Coronary artery (tissue), 2 donors: ENCODE measurements around the gene LMTK3.

Experiments used
- DNase-seq: peaks from one replicate; pipeline ENCODE4 v3.0.0-alpha.2; 2017; ENCODE audit warnings: low spot score
- H3K27ac ChIP-seq, 2 donors: fragments of 200-600 bp; sonication (generic); one replicate each; pipeline ENCODE4 v1.5.1; 2016 to 2019
- H3K4me3 ChIP-seq: fragments of 200-600 bp; sonication (generic); 2 replicates; pipeline ENCODE4 v1.5.1; 2016; ENCODE audit warnings: mild to moderate bottlenecking, moderate library complexity
- TF ChIP-seq, protein P1 (sequence below): fragments of 200-600 bp; sonication (generic); IDR thresholded peaks from one replicate; pipeline ENCODE4 v1.5.1; 2019; ENCODE audit warnings: antibody characterized with exemption

The LMTK3 gene

DNA sequence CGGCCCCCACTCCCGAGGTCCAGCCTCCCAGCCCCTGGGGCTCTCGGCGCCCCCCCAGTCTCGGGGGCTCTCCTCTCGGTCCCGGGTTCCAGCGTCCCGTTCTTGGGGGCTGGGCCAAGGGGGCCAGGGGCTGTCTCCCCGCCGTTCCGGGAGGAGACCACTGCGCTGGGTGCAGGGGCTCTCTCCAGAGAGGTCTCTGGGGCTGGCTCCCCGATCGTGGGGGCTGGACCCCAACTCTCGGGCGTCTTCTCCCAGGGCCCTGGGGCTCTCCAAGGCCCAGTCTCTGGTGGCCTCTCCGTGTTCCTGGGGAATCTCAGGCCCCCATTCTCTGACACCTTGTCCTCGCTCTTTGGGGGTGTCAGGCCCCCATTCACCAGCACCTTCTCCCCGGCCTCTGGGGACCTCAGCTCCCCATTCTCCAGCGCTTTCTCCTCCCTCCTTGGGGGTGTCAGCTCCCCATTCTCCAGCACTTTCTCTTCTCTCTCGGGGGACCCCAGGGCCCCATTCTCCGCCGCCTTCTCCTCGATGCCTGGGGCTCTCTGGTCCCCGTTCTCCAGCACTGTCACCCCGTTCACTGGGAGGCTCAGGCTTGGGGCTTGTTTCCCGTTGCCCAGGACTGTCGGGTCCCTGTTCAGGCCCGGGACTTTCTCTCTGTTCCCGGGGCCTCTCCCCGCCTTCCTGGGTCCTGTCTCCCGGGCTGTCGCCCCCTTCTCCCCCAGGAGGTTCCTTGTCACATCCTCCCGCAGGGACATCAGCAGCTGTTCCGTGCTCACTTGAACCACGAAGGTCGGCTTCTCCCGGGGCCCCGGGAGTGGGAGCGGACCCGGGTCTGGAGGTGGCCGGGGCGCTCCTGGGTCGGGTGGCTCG is 13.7 kb downstream of the LMTK3 start:
- no peak for DNase-seq
- Histone ChIP-seq H3K27ac (no peak overlapping the region), H3K4me3 (peak overlapping the region; percentile 14)
- TF ChIP-seq, protein P1, sequence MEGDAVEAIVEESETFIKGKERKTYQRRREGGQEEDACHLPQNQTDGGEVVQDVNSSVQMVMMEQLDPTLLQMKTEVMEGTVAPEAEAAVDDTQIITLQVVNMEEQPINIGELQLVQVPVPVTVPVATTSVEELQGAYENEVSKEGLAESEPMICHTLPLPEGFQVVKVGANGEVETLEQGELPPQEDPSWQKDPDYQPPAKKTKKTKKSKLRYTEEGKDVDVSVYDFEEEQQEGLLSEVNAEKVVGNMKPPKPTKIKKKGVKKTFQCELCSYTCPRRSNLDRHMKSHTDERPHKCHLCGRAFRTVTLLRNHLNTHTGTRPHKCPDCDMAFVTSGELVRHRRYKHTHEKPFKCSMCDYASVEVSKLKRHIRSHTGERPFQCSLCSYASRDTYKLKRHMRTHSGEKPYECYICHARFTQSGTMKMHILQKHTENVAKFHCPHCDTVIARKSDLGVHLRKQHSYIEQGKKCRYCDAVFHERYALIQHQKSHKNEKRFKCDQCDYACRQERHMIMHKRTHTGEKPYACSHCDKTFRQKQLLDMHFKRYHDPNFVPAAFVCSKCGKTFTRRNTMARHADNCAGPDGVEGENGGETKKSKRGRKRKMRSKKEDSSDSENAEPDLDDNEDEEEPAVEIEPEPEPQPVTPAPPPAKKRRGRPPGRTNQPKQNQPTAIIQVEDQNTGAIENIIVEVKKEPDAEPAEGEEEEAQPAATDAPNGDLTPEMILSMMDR, result no peak

DNA sequence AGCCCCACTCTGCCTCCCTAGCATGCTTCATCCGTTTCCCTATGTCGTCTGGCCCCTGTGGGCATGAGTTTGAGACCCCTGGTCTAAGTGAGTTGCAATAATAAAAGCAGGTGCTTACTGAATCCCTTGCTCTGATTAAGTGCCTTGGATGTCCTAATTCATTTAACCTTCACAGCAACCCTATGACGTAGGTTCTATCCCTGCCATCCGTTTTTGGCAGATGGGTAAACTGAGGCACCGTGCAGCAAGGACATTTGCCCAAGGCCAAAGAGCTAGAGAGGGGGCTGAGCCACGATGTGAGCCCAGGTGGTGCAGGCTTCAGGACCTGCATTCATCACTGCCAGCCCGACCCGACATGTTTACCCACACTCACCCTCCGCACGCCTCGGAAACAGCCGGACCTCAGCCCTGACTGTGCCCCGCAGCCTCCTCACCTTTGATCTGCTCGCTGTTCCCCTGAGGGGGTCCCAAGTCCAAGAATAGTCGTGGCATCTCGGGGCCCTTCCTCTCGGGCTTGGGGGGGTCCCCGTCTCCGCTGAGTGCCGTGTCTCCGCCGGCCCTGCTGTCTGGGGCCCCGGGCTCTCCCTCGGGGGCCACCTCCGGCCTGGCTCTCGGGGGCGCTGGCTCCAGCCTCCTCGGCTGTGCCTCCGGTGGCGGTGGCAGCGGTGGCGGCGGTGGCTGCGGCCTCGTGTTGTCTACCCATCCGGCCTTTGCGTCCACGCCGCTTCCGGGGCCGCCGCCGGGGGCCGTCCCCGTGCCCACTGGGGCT is 14.5 kb downstream of the LMTK3 start:
- DNase-seq, result no peak
- no peak overlapping the region for H3K4me3 ChIP-seq
- no peak overlapping the region for H3K27ac ChIP-seq
- TF ChIP-seq, protein P1, result no peak

DNA sequence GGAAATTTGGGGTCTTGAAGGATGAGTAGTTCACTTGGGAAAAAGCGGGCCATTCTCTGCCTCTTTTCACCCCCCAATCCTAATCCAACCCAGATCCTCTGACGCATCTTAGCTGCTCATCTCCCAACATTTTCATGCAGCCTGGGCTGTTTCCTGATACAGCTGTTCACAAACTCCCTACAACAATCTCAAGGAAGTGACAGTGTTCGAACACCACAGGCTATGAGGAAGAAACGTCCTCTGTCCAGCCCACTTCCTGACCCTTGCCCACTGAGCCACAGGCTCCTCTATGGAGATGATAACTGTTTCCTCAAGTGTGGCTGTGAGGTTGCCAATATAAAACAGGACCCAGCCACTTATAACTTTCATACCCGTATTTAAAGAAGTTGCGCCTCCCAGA is 16.2 kb downstream of the LMTK3 start:
- DNase-seq, result no peak
- TF ChIP-seq, protein P1, result no peak
- Histone ChIP-seq H3K27ac (peak overlapping the region in 1 of 2 donors; percentile 29), H3K4me3 (no peak overlapping the region)

DNA sequence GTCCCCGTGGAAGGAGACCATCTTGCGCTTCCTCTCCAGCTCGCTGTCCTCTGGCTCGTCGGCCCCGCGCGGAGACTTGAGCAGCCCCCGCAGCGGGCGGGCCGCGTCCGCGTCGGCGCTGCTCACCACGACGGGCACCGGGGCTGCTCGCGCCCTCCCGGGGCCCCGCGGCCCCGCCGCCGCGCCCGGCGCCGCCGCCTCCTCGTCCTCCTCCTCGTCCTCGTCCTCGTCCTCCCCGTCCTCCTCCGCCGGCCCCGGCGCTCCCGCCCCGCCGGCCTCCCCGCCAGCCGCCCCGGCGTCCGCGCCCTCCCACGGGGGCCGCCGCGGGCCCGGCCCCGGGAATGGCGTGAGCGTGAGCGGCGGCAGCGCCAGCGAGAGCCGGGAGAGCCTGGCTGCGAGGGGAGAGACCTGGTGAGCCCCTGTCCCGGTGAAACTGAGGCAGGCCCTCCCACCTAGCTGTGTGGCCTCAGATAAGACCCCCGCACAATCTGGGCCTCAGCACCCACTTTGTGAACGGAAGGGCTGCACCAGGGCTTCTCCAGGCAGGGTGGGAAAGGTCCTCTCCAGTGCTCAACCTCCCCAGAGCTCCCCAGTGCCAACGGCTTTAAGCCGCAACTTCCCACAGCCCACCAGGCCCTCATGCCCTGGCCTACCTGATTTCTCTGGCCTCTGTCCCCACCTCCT is 17.8 kb downstream of the LMTK3 start:
- peak overlapping the region; percentile 76 for H3K4me3 ChIP-seq
- TF ChIP-seq, protein P1, result no peak
- DNase-seq, result no peak
- H3K27ac ChIP-seq, result peak overlapping the region in 1 of 2 donors; percentile 81

DNA sequence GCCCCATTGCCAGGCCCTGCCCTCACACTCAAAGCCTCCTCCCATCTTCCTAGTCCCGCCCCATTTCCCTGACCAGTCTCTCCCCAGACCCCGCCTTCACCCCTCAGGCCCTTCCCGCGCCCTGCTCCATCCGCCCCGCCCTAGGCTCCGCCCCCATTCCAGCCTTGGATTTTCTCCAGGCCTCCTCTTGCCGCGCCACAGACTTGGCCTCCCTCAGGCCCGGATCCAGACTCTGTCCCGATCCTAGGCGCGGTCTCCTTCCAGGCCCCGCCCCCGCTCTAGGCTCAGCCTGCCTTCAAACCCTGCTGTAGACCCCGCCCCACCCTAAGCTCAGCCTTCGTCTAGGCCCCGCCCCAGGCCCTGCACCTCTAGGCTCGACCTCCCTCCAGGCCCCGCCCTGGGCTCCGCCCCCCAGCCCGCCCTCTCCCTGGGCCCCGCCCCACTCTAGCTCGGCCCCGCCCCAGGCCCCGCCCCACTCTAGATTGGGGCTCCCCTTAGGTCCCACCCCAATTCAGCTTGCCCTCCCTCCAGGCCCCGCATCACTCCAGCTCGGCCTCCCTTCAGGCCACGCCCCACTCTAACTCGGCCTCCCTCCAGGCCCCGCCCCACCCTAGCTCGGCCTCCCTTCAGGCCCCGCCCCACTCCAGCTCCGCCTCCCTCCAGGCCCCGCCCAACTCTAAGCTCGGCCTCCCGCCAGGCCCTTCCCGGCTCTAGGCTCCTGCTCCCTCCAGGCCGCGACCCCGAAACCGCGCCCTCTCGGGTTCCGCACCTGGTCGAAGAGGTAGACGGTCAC is 18.5 kb downstream of the LMTK3 start:
- peak; percentile 98 for DNase-seq
- peak overlapping the region; percentile 76 for H3K4me3 ChIP-seq
- TF ChIP-seq, protein P1, result no peak
- peak overlapping the region; percentile 24 to 81 for H3K27ac ChIP-seq

DNA sequence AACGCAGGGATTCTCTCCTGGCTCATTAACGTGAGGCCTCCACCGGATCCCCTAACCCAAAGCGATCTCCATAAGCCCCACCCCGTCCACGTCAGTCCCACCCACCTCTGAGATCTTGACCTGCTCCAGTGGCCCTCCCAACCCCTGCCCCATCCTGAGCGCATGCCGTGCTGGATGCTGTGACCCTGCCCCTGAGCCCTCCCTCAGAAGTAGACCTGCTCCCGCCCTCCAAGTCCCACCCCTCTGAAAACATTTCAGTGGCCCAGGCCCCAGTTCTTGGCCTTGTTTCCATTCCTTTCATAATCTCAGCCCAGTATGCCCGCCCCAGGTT is 19.9 kb downstream of the LMTK3 start:
- no peak overlapping the region for H3K4me3 ChIP-seq
- H3K27ac ChIP-seq, result no peak overlapping the region
- TF ChIP-seq, protein P1, result no peak
- no peak for DNase-seq
